ENCODE measurements around the gene GNS.
"Not testable (repeated sequence)": the region's sequence is repeated elsewhere in the genome, so short reads cannot be mapped to it uniquely, and the experiment has no call there.

GNS gene

GRCh38 chr12:64780132-64780530 lies 20.9 kb upstream of the GNS start:
- Histone ChIP-seq H3K79me1 (ENCODE audit: low read depth, low read length) (no peaks in the 10 kb centered on the region), H3K4me2 (ENCODE audit: insufficient read depth, low read length, poor library complexity, severe bottlenecking) (peak overlapping the region; percentile 89), H2BK5ac (ENCODE audit: low read length) (no peak overlapping the region), H3K27ac (replicated peaks; ENCODE audit: low read length) (no peak overlapping the region), H3K9ac (ENCODE audit: low read depth, low read length, poor library complexity) (peak overlapping the region; percentile 70), H4K8ac (ENCODE audit: low read depth, low read length) (no peak overlapping the region), H2BK12ac (ENCODE audit: low read length) (peak overlapping the region; percentile 58), H3K14ac (ENCODE audit: low read length) (peak overlapping the region; percentile 82), H3K36me3 (replicated peaks in 1 of 2; ENCODE audit: control insufficient read depth in 2 of 2, insufficient read depth in 2 of 2, low read length in 2 of 2) (no peaks in the 10 kb centered on the region), H3K27me3 (ENCODE audit: control insufficient read depth in 3 of 3, insufficient read depth in 3 of 3, low read depth in 1 of 3, low read length in 3 of 3) (peaks cover 0 to 67% (median 9%) of the 10 kb centered on the region in 3 experiments), H3K4me1 (ENCODE audit: control insufficient read depth in 2 of 2, insufficient read depth in 1 of 2, low read depth in 1 of 2, low read length in 2 of 2) (peaks cover 7 to 8% of the 10 kb centered on the region in 2 donors), H3K9me3 (replicated peaks in 1 of 2; ENCODE audit: control insufficient read depth in 2 of 2, insufficient read depth in 1 of 2, low read depth in 1 of 2, low read length in 2 of 2) (peaks cover 0 to 8% of the 10 kb centered on the region in 2 donors), H4K91ac (ENCODE audit: low read depth, low read length, poor library complexity) (no peak overlapping the region), H3K23ac (ENCODE audit: low read depth, low read length, poor library complexity) (no peak overlapping the region), H3K4me3 (ENCODE audit: low read length in 2 of 2) (peak overlapping the region; percentile 36 to 84), H2BK120ac (ENCODE audit: low read depth, low read length) (peak overlapping the region; percentile 96), H3K4ac (ENCODE audit: low read length) (no peak overlapping the region), H2AFZ (ENCODE audit: low read length) (peak overlapping the region; percentile 93), H3K18ac (ENCODE audit: low read length) (peak overlapping the region; percentile 99), H2BK15ac (ENCODE audit: low read length) (peak overlapping the region; percentile 75), H2AK5ac (ENCODE audit: low read depth, low read length) (no peak overlapping the region)
- no CpG with 5 or more reads among the region's 15 CpGs for WGBS, 2 donors (ENCODE audit: extremely low coverage in 2 of 2, insufficient read length in 2 of 2, insufficient replicate concordance in 1 of 2)
- no peak for DNase-seq (ENCODE audit: low spot score)

- H3K36me3 ChIP-seq (replicated peaks in 1 of 2; ENCODE audit: control insufficient read depth in 2 of 2, insufficient read depth in 2 of 2, low read length in 2 of 2), result no peaks in the 10 kb centered on the region
- no peak overlapping the region for H2BK15ac ChIP-seq (ENCODE audit: low read length)
- H3K14ac ChIP-seq (ENCODE audit: low read length), result no peak overlapping the region
- no peak overlapping the region for H3K23ac ChIP-seq (ENCODE audit: low read depth, low read length, poor library complexity)
- H3K9me3 ChIP-seq (replicated peaks in 1 of 2; ENCODE audit: control insufficient read depth in 2 of 2, insufficient read depth in 1 of 2, low read depth in 1 of 2, low read length in 2 of 2), result peaks cover 0 to 8% of the 10 kb centered on the region in 2 donors
- H2BK12ac ChIP-seq (ENCODE audit: low read length), result no peak overlapping the region
- DNase-seq (ENCODE audit: low spot score), result no peak
- no peak overlapping the region for H3K4me3 ChIP-seq (ENCODE audit: low read length in 2 of 2)
- peaks cover 7 to 8% of the 10 kb centered on the region in 2 donors for H3K4me1 ChIP-seq (ENCODE audit: control insufficient read depth in 2 of 2, insufficient read depth in 1 of 2, low read depth in 1 of 2, low read length in 2 of 2)
- H2AFZ ChIP-seq (ENCODE audit: low read length), result no peak overlapping the region
- H2AK5ac ChIP-seq (ENCODE audit: low read depth, low read length), result no peak overlapping the region
- H3K18ac ChIP-seq (ENCODE audit: low read length), result no peak overlapping the region
- H3K27me3 ChIP-seq (ENCODE audit: control insufficient read depth in 3 of 3, insufficient read depth in 3 of 3, low read depth in 1 of 3, low read length in 3 of 3), result peaks cover 0 to 67% (median 9%) of the 10 kb centered on the region in 3 experiments
- no peak overlapping the region for H2BK120ac ChIP-seq (ENCODE audit: low read depth, low read length)
- no peak overlapping the region for H3K27ac ChIP-seq (replicated peaks; ENCODE audit: low read length)
- no CpG with 5 or more reads among the region's 10 CpGs for WGBS, 2 donors (ENCODE audit: extremely low coverage in 2 of 2, insufficient read length in 2 of 2, insufficient replicate concordance in 1 of 2)
- no peak overlapping the region for H4K8ac ChIP-seq (ENCODE audit: low read depth, low read length)
- H2BK5ac ChIP-seq (ENCODE audit: low read length), result no peak overlapping the region
- no peak overlapping the region for H3K9ac ChIP-seq (ENCODE audit: low read depth, low read length, poor library complexity)
- H3K79me1 ChIP-seq (ENCODE audit: low read depth, low read length), result no peaks in the 10 kb centered on the region
- H3K4ac ChIP-seq (ENCODE audit: low read length), result no peak overlapping the region
- H3K4me2 ChIP-seq (ENCODE audit: insufficient read depth, low read length, poor library complexity, severe bottlenecking), result no peak overlapping the region
- no peak overlapping the region for H4K91ac ChIP-seq (ENCODE audit: low read depth, low read length, poor library complexity)
Observed at GRCh38 chr12:64779354-64779974, 20.3 kb upstream of the GNS start.

GRCh38 chr12:64775147-64775736 lies 16.0 kb upstream of the GNS start:
- not testable (repeated sequence) for H3K4me1 ChIP-seq (ENCODE audit: control insufficient read depth in 2 of 2, insufficient read depth in 1 of 2, low read depth in 1 of 2, low read length in 2 of 2); H2AK5ac ChIP-seq (ENCODE audit: low read depth, low read length); H3K79me1 ChIP-seq (ENCODE audit: low read depth, low read length); DNase-seq (ENCODE audit: low spot score); H3K14ac ChIP-seq (ENCODE audit: low read length); H3K4me2 ChIP-seq (ENCODE audit: insufficient read depth, low read length, poor library complexity, severe bottlenecking); H4K91ac ChIP-seq (ENCODE audit: low read depth, low read length, poor library complexity); H2BK15ac ChIP-seq (ENCODE audit: low read length); H3K9ac ChIP-seq (ENCODE audit: low read depth, low read length, poor library complexity); H3K4me3 ChIP-seq (ENCODE audit: low read length in 2 of 2); H2BK5ac ChIP-seq (ENCODE audit: low read length); H4K8ac ChIP-seq (ENCODE audit: low read depth, low read length); H2BK12ac ChIP-seq (ENCODE audit: low read length); H2AFZ ChIP-seq (ENCODE audit: low read length); H3K9me3 ChIP-seq (replicated peaks in 1 of 2; ENCODE audit: control insufficient read depth in 2 of 2, insufficient read depth in 1 of 2, low read depth in 1 of 2, low read length in 2 of 2); H3K4ac ChIP-seq (ENCODE audit: low read length); H3K18ac ChIP-seq (ENCODE audit: low read length); H3K27ac ChIP-seq (replicated peaks; ENCODE audit: low read length); H2BK120ac ChIP-seq (ENCODE audit: low read depth, low read length); H3K23ac ChIP-seq (ENCODE audit: low read depth, low read length, poor library complexity); H3K36me3 ChIP-seq (replicated peaks in 1 of 2; ENCODE audit: control insufficient read depth in 2 of 2, insufficient read depth in 2 of 2, low read length in 2 of 2)
- H3K27me3 ChIP-seq (ENCODE audit: control insufficient read depth in 3 of 3, insufficient read depth in 3 of 3, low read depth in 1 of 3, low read length in 3 of 3), result peaks cover 0 to 28% (median 0%) of the 10 kb centered on the region in 3 experiments

- no peak overlapping the region for H2AK5ac ChIP-seq (ENCODE audit: low read depth, low read length)
- H3K9ac ChIP-seq (ENCODE audit: low read depth, low read length, poor library complexity), result no peak overlapping the region
- no peak overlapping the region for H4K91ac ChIP-seq (ENCODE audit: low read depth, low read length, poor library complexity)
- H3K23ac ChIP-seq (ENCODE audit: low read depth, low read length, poor library complexity), result no peak overlapping the region
- H3K4me2 ChIP-seq (ENCODE audit: insufficient read depth, low read length, poor library complexity, severe bottlenecking), result no peak overlapping the region
- H3K27ac ChIP-seq (replicated peaks; ENCODE audit: low read length), result no peak overlapping the region
- H3K4me1 ChIP-seq (ENCODE audit: control insufficient read depth in 2 of 2, insufficient read depth in 1 of 2, low read depth in 1 of 2, low read length in 2 of 2), result no peaks in the 10 kb centered on the region
- no peak overlapping the region for H2AFZ ChIP-seq (ENCODE audit: low read length)
- no peak overlapping the region for H3K18ac ChIP-seq (ENCODE audit: low read length)
- no peak overlapping the region for H3K14ac ChIP-seq (ENCODE audit: low read length)
- no peaks in the 10 kb centered on the region for H3K36me3 ChIP-seq (replicated peaks in 1 of 2; ENCODE audit: control insufficient read depth in 2 of 2, insufficient read depth in 2 of 2, low read length in 2 of 2)
- no peak overlapping the region for H2BK120ac ChIP-seq (ENCODE audit: low read depth, low read length)
- H3K79me1 ChIP-seq (ENCODE audit: low read depth, low read length), result no peaks in the 10 kb centered on the region
- no peak overlapping the region for H3K4me3 ChIP-seq (ENCODE audit: low read length in 2 of 2)
- H3K4ac ChIP-seq (ENCODE audit: low read length), result no peak overlapping the region
- H2BK15ac ChIP-seq (ENCODE audit: low read length), result no peak overlapping the region
- H3K9me3 ChIP-seq (replicated peaks in 1 of 2; ENCODE audit: control insufficient read depth in 2 of 2, insufficient read depth in 1 of 2, low read depth in 1 of 2, low read length in 2 of 2), result peaks cover 0 to 8% of the 10 kb centered on the region in 2 donors
- no peak overlapping the region for H4K8ac ChIP-seq (ENCODE audit: low read depth, low read length)
- peaks cover 0 to 11% (median 0%) of the 10 kb centered on the region in 3 experiments for H3K27me3 ChIP-seq (ENCODE audit: control insufficient read depth in 3 of 3, insufficient read depth in 3 of 3, low read depth in 1 of 3, low read length in 3 of 3)
- no peak for DNase-seq (ENCODE audit: low spot score)
- no peak overlapping the region for H2BK5ac ChIP-seq (ENCODE audit: low read length)
- H2BK12ac ChIP-seq (ENCODE audit: low read length), result no peak overlapping the region
Observed at GRCh38 chr12:64773386-64773785, 14.2 kb upstream of the GNS start.
